ENCODE measurements around the gene ARGLU1. TPM values are rescaled to one million over a fixed set of nuclear protein-coding genes. Genes with fewer than 3 reads are reported as not detected.
A peak's percentile ranks its signal among the peaks of the same experiment; 100 is the strongest.

The ARGLU1 gene
- total RNA-seq, 4 donors from 2014 or later = 70.8 to 154 (median 122) TPM

DNA sequence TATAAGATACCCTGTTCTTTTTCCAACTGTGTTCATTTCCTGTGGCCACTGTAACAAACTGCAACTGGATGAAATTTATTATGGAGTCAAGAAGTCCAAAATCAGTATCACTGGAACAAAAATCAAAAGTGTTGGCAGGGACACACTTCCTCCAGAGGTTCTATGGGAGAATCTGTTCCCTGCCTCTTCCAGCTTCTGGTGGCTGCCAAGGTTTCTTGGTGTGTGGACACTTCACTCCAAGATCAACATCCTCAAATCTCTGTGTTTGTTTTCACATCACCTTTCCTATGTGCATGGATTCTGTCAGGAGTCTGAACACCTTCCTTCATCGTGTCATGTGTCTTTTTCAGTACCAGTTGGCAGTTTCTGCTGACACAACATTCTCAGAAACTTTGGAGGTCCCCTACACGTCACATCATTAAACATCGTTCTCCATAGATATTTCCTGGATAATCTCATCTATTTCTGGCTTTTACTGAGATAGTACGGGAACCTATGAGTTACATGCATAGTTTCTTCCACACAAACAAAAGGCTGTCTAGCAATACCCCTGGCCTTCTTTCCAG lies 17.3 kb downstream of the ARGLU1 start:
- TF ChIP-seq, protein P1, sequence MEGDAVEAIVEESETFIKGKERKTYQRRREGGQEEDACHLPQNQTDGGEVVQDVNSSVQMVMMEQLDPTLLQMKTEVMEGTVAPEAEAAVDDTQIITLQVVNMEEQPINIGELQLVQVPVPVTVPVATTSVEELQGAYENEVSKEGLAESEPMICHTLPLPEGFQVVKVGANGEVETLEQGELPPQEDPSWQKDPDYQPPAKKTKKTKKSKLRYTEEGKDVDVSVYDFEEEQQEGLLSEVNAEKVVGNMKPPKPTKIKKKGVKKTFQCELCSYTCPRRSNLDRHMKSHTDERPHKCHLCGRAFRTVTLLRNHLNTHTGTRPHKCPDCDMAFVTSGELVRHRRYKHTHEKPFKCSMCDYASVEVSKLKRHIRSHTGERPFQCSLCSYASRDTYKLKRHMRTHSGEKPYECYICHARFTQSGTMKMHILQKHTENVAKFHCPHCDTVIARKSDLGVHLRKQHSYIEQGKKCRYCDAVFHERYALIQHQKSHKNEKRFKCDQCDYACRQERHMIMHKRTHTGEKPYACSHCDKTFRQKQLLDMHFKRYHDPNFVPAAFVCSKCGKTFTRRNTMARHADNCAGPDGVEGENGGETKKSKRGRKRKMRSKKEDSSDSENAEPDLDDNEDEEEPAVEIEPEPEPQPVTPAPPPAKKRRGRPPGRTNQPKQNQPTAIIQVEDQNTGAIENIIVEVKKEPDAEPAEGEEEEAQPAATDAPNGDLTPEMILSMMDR (IDR thresholded peaks at IDR 0.05) = no peak
- no peak for DNase-seq (ENCODE audit: low spot score)
- ATAC-seq (ENCODE audit: low FRiP score) = no peak

- ATAC-seq (ENCODE audit: low FRiP score) (no peak), DNase-seq (ENCODE audit: low spot score) (no peak)
- TF ChIP-seq, protein P1 (IDR thresholded peaks at IDR 0.05) = no peak
Observed at GRCh38 chr13:106548064-106548696, 19.8 kb downstream of the ARGLU1 start.

- DNase-seq (ENCODE audit: low spot score) (no peak), ATAC-seq (ENCODE audit: low FRiP score) (no peak)
- TF ChIP-seq, protein P1 (IDR thresholded peaks at IDR 0.05) = no peak
Observed at GRCh38 chr13:106541826-106542225, 26.1 kb downstream of the ARGLU1 start.

DNA sequence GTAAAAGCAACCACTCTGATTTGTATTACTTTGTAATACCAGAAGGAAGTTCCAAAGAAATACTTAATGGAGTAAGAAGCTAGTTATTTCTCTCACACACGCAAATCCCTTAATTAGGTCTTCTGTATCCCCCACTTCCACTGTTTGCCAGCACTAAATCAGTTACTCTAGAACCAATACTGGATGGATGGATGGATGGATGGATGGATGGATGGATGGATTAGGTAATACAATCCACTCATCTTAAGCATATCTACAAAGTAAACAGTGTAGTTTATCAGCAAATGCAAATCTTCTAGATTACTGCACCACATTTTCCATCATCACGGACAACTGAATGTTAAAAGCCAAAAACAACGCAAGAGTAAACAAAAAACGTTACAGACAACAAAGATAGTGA lies 27.3 kb downstream of the ARGLU1 start:
- no peak for ATAC-seq (ENCODE audit: low FRiP score)
- TF ChIP-seq, protein P1 (IDR thresholded peaks at IDR 0.05) = no peak
- DNase-seq (ENCODE audit: low spot score) = no peak

GRCh38 chr13:106537521-106537920 lies 30.4 kb downstream of the ARGLU1 start:
- DNase-seq (ENCODE audit: low spot score) (no peak), ATAC-seq (ENCODE audit: low FRiP score) (no peak)
- TF ChIP-seq, protein P1 (IDR thresholded peaks at IDR 0.05) = no peak

DNA sequence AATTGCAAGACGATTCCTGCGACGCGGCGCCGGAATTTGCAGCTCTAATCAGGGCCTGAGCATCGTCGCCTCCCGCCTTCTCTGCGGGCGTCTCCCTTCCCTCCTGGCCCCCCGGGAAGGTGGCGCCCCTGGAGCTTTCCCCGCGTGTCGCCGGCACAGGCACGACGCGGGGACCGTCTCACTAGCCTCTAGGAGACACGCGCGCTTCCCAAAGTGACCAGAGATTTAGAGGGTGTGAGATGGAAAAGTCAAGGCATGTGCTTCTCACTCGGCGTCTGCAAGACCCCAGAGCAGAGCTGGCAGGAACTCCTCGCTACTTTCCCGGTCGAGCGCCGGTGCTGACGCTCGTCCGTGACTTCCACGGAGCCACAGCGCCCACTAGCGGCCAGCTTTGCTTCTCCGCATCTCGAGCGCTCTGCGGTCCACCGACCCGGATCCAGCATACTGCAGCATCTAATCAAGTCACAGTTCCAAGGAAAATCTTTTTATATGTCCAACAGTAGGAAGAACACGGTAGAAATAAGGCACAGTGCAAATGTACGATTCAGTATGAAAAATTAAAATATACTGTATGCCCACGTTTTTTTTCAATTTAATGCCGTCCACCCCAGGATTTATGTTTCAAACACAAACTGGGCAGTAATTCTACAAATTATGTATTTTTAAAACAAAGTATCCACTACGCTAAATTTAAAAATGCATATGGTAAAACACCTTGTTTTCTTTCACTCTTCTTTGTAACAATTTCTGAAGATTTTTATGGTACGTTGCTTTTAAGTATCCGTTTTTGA lies 31.5 kb downstream of the ARGLU1 start:
- TF ChIP-seq, protein P1 (IDR thresholded peaks at IDR 0.05) = peak in 2 of 3 donors; percentile 74
- ATAC-seq (ENCODE audit: low FRiP score) = peak; percentile 26
- DNase-seq (ENCODE audit: low spot score) = peak; percentile 96

Measured in omental fat pad (tissue), 4 donors.